HEK293 (cell line): ENCODE results near the gene PSTPIP1.

Experiments used
- ATF2 ChIP-seq: fragments of 450-650 bp; formaldehyde crosslinking; IDR thresholded peaks from 2 replicates; pipeline ENCODE4 v1.5.1; 2016; ENCODE audit warnings: missing biosample characterization, missing genetic modification characterization, low read depth
- BCL11A ChIP-seq: fragments of 450-650 bp; formaldehyde crosslinking; IDR thresholded peaks from 2 replicates; pipeline ENCODE4 v1.5.1; 2016; ENCODE audit warnings: low read depth, missing biosample characterization, missing genetic modification characterization
- CTCF ChIP-seq: fragments of 450-650 bp; formaldehyde crosslinking; IDR thresholded peaks from 2 replicates; pipeline ENCODE4 v1.5.1; 2016; ENCODE audit warnings: missing biosample characterization, missing genetic modification characterization
- MEIS1 ChIP-seq: sonication (generic); formaldehyde crosslinking; IDR thresholded peaks from 2 replicates; pipeline ENCODE4 v1.8.1; 2022; ENCODE audit warnings: missing genetic modification reagents, mild to moderate bottlenecking, borderline replicate concordance
- SETDB1 ChIP-seq: IDR thresholded peaks from one replicate; pipeline ENCODE4 v1.6.1; 2017; ENCODE audit warnings: mild to moderate bottlenecking, low read length, moderate library complexity, mixed read lengths; ENCODE audit not compliant: insufficient read length
- ZBTB17 ChIP-seq: fragments of 450-650 bp; formaldehyde crosslinking; IDR thresholded peaks from 2 replicates; pipeline ENCODE4 v1.5.1; 2016; ENCODE audit warnings: missing biosample characterization, missing genetic modification characterization
- ZBTB20 ChIP-seq: fragments of 450-650 bp; formaldehyde crosslinking; IDR thresholded peaks from 2 replicates; pipeline ENCODE4 v1.5.1; 2016; ENCODE audit warnings: missing biosample characterization, missing genetic modification characterization
- ZBTB44 ChIP-seq: fragments of 450-650 bp; IDR thresholded peaks from 2 replicates; pipeline ENCODE4 v1.5.1; 2018; ENCODE audit warnings: missing biosample characterization, mild to moderate bottlenecking, missing genetic modification characterization
- ZBTB49 ChIP-seq: fragments of 450-650 bp; formaldehyde crosslinking; IDR thresholded peaks from 2 replicates; pipeline ENCODE4 v1.5.1; 2016; ENCODE audit warnings: missing biosample characterization, missing genetic modification characterization, low read depth
- ZEB2 ChIP-seq: fragments of 450-650 bp; formaldehyde crosslinking; IDR thresholded peaks from 2 replicates; pipeline ENCODE4 v1.5.1; 2016; ENCODE audit warnings: missing biosample characterization, missing genetic modification characterization
- ZNF23 ChIP-seq: fragments of 450-650 bp; formaldehyde crosslinking; IDR thresholded peaks from 2 replicates; pipeline ENCODE4 v1.5.1; 2016; ENCODE audit warnings: missing biosample characterization, missing genetic modification characterization, borderline replicate concordance
- ZNF621 ChIP-seq: fragments of 450-650 bp; formaldehyde crosslinking; IDR thresholded peaks from 2 replicates; pipeline ENCODE4 v1.5.1; 2017; ENCODE audit warnings: missing biosample characterization, missing genetic modification characterization
- ZSCAN30 ChIP-seq: fragments of 450-650 bp; IDR thresholded peaks from 2 replicates; pipeline ENCODE4 v1.5.1; 2018; ENCODE audit warnings: missing biosample characterization, mild to moderate bottlenecking, missing genetic modification characterization, moderate library complexity

GRCh38 chr15:76951220-76951619 is 43.7 kb upstream of the PSTPIP1 start:
- TF ChIP-seq MEIS1 (no peak), CTCF (tag by site-specific recombination) (no peak), ZEB2 (no peak), ZBTB49 (tag by site-specific recombination) (no peak), ATF2 (no peak), ZNF621 (tag by site-specific recombination) (no peak), ZSCAN30 (tag by site-specific recombination) (no peak), ZBTB44 (tag by site-specific recombination) (no peak), ZBTB20 (tag by site-specific recombination) (no peak), ZNF23 (tag by site-specific recombination) (no peak), ZBTB17 (tag by site-specific recombination) (no peak), SETDB1 (no peak), BCL11A (tag by site-specific recombination) (no peak)
